Measurements from ENCODE around the gene ATP11A.

Gene ATP11A

GRCh38 chr13:112733112-112733511 is 43.3 kb downstream of the ATP11A start:
- H4K8ac ChIP-seq (ENCODE audit: low read depth, low read length) = no peak overlapping the region
- H3K18ac ChIP-seq (ENCODE audit: low read length) = no peak overlapping the region
- H3K27me3 ChIP-seq (ENCODE audit: insufficient read depth, low read length, poor library complexity) = no peaks in the 10 kb centered on the region
- no peak overlapping the region for H3K9ac ChIP-seq (ENCODE audit: low read length)
- DNase-seq = peak; percentile 49
- peaks cover 12% of the 10 kb centered on the region for H3K79me2 ChIP-seq (ENCODE audit: control insufficient read depth, insufficient read depth, low read length)
- peaks cover 14% of the 10 kb centered on the region for H3K79me1 ChIP-seq (ENCODE audit: low read length)
- no CpG with 5 or more reads among the region's 6 CpGs for WGBS (ENCODE audit: extremely low coverage, insufficient coverage, low lambda C conversion rate)
- no peak overlapping the region for H3K23ac ChIP-seq (ENCODE audit: low read length)
- no peak overlapping the region for H3K4me3 ChIP-seq (ENCODE audit: low read length)
- no peak overlapping the region for H3K4ac ChIP-seq (ENCODE audit: low read depth, low read length)
- peaks cover 4% of the 10 kb centered on the region for H3K4me1 ChIP-seq (ENCODE audit: control insufficient read depth, low read depth, low read length)
- H3K4me2 ChIP-seq (ENCODE audit: low read length) = no peak overlapping the region
- no peak overlapping the region for H4K5ac ChIP-seq (ENCODE audit: low read length)
- H3K36me3 ChIP-seq (ENCODE audit: control insufficient read depth, insufficient read depth, low read length) = no peaks in the 10 kb centered on the region
- no peak overlapping the region for H3K56ac ChIP-seq (ENCODE audit: low read length)
- no peak overlapping the region for H2AK5ac ChIP-seq (ENCODE audit: low read length)
- H2BK5ac ChIP-seq (ENCODE audit: low read length) = no peak overlapping the region
- no peak overlapping the region for H3K27ac ChIP-seq (ENCODE audit: low read depth, low read length)
- H2BK15ac ChIP-seq (replicated peaks; ENCODE audit: low read depth) = no peak overlapping the region
- no peak overlapping the region for H2BK120ac ChIP-seq (ENCODE audit: low read depth, low read length)

DNA sequence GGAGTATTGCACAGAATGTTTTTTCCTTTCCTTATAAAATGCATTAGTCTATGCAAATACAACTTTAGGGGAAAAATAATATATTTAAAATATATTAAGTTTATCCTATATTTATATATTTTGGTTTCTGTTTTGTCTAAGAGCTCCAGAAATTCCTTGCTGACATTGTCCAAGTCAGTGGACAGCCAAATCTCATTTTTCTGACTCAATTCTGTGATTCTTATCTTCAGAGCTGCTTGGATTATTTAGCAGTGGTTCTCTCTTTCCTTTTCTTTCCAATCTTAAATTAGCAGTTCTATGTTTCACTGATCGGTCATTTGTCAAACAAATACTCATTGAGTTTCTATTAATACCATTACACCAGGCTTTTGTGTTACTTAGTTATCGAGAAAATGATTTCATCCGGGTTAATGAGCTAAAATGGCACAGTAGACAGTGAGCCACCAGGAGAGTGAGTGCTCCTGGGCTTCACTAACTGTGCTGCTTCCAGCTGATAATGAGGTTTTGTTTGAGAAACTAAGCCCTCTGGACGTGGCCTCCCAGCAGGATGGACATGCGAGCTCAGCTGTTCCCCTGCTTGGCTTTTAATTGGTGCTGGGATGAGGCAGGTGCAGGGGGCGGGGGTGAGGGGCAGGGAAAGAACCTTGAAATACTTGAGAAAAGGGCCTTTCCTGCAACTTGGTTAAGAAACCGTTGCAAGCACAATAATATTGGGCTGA is 44.0 kb downstream of the ATP11A start:
- no CpG with 5 or more reads among the region's 7 CpGs for WGBS (ENCODE audit: extremely low coverage, insufficient coverage, low lambda C conversion rate)
- H3K9ac ChIP-seq (ENCODE audit: low read length) = no peak overlapping the region
- peak; percentile 65 for DNase-seq

DNA sequence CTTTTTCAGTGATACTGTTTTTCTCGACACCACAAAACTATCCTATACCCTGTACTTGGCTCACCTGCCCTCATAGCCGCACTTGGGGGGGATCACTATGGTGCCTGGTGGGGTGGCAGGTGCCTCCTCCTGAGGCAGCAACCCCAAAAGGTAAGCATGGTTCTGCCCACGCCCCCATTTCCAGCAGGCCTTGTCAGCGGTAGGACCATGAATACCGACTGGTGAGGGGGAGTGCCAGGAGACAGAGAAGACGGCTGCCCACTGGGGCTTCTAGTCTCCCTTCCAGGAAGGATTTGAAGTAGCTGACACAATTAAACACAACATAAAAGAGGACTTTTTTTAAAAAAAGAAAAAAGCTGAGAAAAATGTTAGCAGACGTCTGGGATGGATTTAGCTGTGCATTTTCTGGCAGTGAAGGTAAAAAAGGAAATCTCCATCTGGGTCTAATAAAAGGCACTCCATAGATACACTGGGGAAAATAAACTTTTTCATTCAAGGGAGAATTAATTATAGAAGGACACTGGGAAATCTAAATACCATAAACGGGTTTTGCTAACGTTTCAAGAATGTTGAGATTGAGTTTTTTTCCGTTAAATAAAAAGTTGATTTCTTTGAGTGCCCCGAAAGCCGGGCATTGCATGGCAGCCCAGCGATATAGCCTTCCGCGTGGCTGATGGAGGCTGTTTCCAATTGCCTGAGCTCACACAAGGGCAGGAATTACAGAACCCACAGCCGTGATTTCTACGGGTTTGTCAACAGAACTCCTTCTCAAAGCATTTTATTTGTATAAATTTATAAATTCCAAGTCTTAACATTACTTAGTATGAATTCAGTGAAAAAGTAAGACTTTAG is 45.1 kb downstream of the ATP11A start:
- WGBS (ENCODE audit: extremely low coverage, insufficient coverage, low lambda C conversion rate) = no CpG with 5 or more reads among the region's 17 CpGs
- H3K27ac ChIP-seq (ENCODE audit: low read depth, low read length) = no peak overlapping the region
- peaks cover 4% of the 10 kb centered on the region for H3K79me2 ChIP-seq (ENCODE audit: control insufficient read depth, insufficient read depth, low read length)
- no peak overlapping the region for H3K4me3 ChIP-seq (ENCODE audit: low read length)
- no peaks in the 10 kb centered on the region for H3K4me1 ChIP-seq (ENCODE audit: control insufficient read depth, low read depth, low read length)
- no peak overlapping the region for H2BK120ac ChIP-seq (ENCODE audit: low read depth, low read length)
- no peak overlapping the region for H3K4me2 ChIP-seq (ENCODE audit: low read length)
- H3K9ac ChIP-seq (ENCODE audit: low read length) = no peak overlapping the region
- H3K18ac ChIP-seq (ENCODE audit: low read length) = no peak overlapping the region
- H3K56ac ChIP-seq (ENCODE audit: low read length) = no peak overlapping the region
- no peak overlapping the region for H3K23ac ChIP-seq (ENCODE audit: low read length)
- peaks cover 7% of the 10 kb centered on the region for H3K79me1 ChIP-seq (ENCODE audit: low read length)
- DNase-seq = no peak
- H2AK5ac ChIP-seq (ENCODE audit: low read length) = no peak overlapping the region
- H3K36me3 ChIP-seq (ENCODE audit: control insufficient read depth, insufficient read depth, low read length) = no peaks in the 10 kb centered on the region
- no peak overlapping the region for H4K8ac ChIP-seq (ENCODE audit: low read depth, low read length)
- no peaks in the 10 kb centered on the region for H3K27me3 ChIP-seq (ENCODE audit: insufficient read depth, low read length, poor library complexity)
- H4K5ac ChIP-seq (ENCODE audit: low read length) = no peak overlapping the region
- H2BK5ac ChIP-seq (ENCODE audit: low read length) = no peak overlapping the region
- H2BK15ac ChIP-seq (replicated peaks; ENCODE audit: low read depth) = no peak overlapping the region
- no peak overlapping the region for H3K4ac ChIP-seq (ENCODE audit: low read depth, low read length)

More for the DNA sequence above, 44.0 kb downstream of the ATP11A start:
- Histone ChIP-seq H3K36me3 (ENCODE audit: control insufficient read depth, insufficient read depth, low read length) (no peaks in the 10 kb centered on the region), H2BK120ac (ENCODE audit: low read depth, low read length) (no peak overlapping the region), H3K4me1 (ENCODE audit: control insufficient read depth, low read depth, low read length) (peaks cover 4% of the 10 kb centered on the region), H3K27ac (ENCODE audit: low read depth, low read length) (no peak overlapping the region), H3K4me3 (ENCODE audit: low read length) (no peak overlapping the region), H4K5ac (ENCODE audit: low read length) (no peak overlapping the region), H3K4ac (ENCODE audit: low read depth, low read length) (no peak overlapping the region), H3K18ac (ENCODE audit: low read length) (no peak overlapping the region), H2BK5ac (ENCODE audit: low read length) (no peak overlapping the region), H3K79me1 (ENCODE audit: low read length) (peaks cover 10% of the 10 kb centered on the region), H3K79me2 (ENCODE audit: control insufficient read depth, insufficient read depth, low read length) (peaks cover 8% of the 10 kb centered on the region), H2AK5ac (ENCODE audit: low read length) (no peak overlapping the region), H3K4me2 (ENCODE audit: low read length) (no peak overlapping the region), H2BK15ac (replicated peaks; ENCODE audit: low read depth) (no peak overlapping the region), H3K27me3 (ENCODE audit: insufficient read depth, low read length, poor library complexity) (no peaks in the 10 kb centered on the region), H3K56ac (ENCODE audit: low read length) (no peak overlapping the region), H3K23ac (ENCODE audit: low read length) (no peak overlapping the region), H4K8ac (ENCODE audit: low read depth, low read length) (no peak overlapping the region)

DNA sequence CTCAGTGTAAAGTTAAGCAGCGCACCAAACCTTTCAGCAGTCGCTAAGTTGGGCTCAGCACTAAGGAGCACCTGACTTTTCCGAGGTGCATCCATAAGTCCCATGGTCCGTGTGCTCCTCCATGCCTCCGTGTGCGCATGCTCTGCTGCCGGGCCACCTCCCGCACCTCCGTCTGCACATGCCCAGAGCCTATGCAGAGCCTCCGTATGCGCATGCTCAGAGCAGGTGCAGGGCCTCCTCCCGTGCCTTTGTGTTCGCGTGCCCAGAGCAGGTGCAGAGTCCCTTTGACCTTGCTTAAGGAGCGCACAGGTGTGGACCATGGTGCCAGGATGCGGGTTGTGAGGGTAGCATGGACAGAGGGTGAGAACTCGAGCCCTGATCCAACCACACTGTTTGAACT is 46.0 kb downstream of the ATP11A start:
- Histone ChIP-seq H3K4me2 (ENCODE audit: low read length) (no peak overlapping the region), H3K23ac (ENCODE audit: low read length) (no peak overlapping the region), H3K36me3 (ENCODE audit: control insufficient read depth, insufficient read depth, low read length) (no peaks in the 10 kb centered on the region), H3K9ac (ENCODE audit: low read length) (no peak overlapping the region), H3K27ac (ENCODE audit: low read depth, low read length) (no peak overlapping the region), H3K4ac (ENCODE audit: low read depth, low read length) (no peak overlapping the region), H3K56ac (ENCODE audit: low read length) (no peak overlapping the region), H4K5ac (ENCODE audit: low read length) (no peak overlapping the region), H2BK15ac (replicated peaks; ENCODE audit: low read depth) (no peak overlapping the region), H3K4me3 (ENCODE audit: low read length) (no peak overlapping the region), H2BK120ac (ENCODE audit: low read depth, low read length) (no peak overlapping the region), H2AK5ac (ENCODE audit: low read length) (no peak overlapping the region), H3K18ac (ENCODE audit: low read length) (no peak overlapping the region), H4K8ac (ENCODE audit: low read depth, low read length) (no peak overlapping the region), H3K79me2 (ENCODE audit: control insufficient read depth, insufficient read depth, low read length) (peaks cover 7% of the 10 kb centered on the region), H3K27me3 (ENCODE audit: insufficient read depth, low read length, poor library complexity) (no peaks in the 10 kb centered on the region), H3K4me1 (ENCODE audit: control insufficient read depth, low read depth, low read length) (no peaks in the 10 kb centered on the region), H3K79me1 (ENCODE audit: low read length) (peaks cover 11% of the 10 kb centered on the region), H2BK5ac (ENCODE audit: low read length) (no peak overlapping the region)
- DNase-seq = no peak
- no CpG with 5 or more reads among the region's 17 CpGs for WGBS (ENCODE audit: extremely low coverage, insufficient coverage, low lambda C conversion rate)

GRCh38 chr13:112737294-112737693 is 47.5 kb downstream of the ATP11A start:
- Histone ChIP-seq H2BK5ac (ENCODE audit: low read length) (no peak overlapping the region), H3K27me3 (ENCODE audit: insufficient read depth, low read length, poor library complexity) (no peaks in the 10 kb centered on the region), H3K79me1 (ENCODE audit: low read length) (peaks cover 15% of the 10 kb centered on the region), H3K79me2 (ENCODE audit: control insufficient read depth, insufficient read depth, low read length) (peaks cover 2% of the 10 kb centered on the region), H3K4ac (ENCODE audit: low read depth, low read length) (no peak overlapping the region), H3K9ac (ENCODE audit: low read length) (no peak overlapping the region), H3K18ac (ENCODE audit: low read length) (no peak overlapping the region), H3K27ac (ENCODE audit: low read depth, low read length) (no peak overlapping the region), H4K8ac (ENCODE audit: low read depth, low read length) (no peak overlapping the region), H2AK5ac (ENCODE audit: low read length) (no peak overlapping the region), H3K4me3 (ENCODE audit: low read length) (no peak overlapping the region), H3K4me2 (ENCODE audit: low read length) (no peak overlapping the region), H3K56ac (ENCODE audit: low read length) (no peak overlapping the region), H2BK15ac (replicated peaks; ENCODE audit: low read depth) (no peak overlapping the region), H3K4me1 (ENCODE audit: control insufficient read depth, low read depth, low read length) (no peaks in the 10 kb centered on the region), H3K23ac (ENCODE audit: low read length) (no peak overlapping the region), H2BK120ac (ENCODE audit: low read depth, low read length) (no peak overlapping the region), H3K36me3 (ENCODE audit: control insufficient read depth, insufficient read depth, low read length) (no peaks in the 10 kb centered on the region), H4K5ac (ENCODE audit: low read length) (no peak overlapping the region)
- WGBS (ENCODE audit: extremely low coverage, insufficient coverage, low lambda C conversion rate) = no CpG with 5 or more reads among the region's 9 CpGs
- no peak for DNase-seq
